Erythroblast (primary cell): Measurements from ENCODE around the gene PGPEP1.

Experiments
- GATA1 ChIP-seq: IDR thresholded peaks from 2 replicates; pipeline ENCODE4 v1.6.1; 2011; ENCODE audit warnings: low read depth, mild to moderate bottlenecking, control low read depth, low read length, moderate library complexity
- POLR2A ChIP-seq: IDR thresholded peaks from 2 replicates; pipeline ENCODE4 v1.6.1; 2011; ENCODE audit warnings: mild to moderate bottlenecking, low read length

DNA sequence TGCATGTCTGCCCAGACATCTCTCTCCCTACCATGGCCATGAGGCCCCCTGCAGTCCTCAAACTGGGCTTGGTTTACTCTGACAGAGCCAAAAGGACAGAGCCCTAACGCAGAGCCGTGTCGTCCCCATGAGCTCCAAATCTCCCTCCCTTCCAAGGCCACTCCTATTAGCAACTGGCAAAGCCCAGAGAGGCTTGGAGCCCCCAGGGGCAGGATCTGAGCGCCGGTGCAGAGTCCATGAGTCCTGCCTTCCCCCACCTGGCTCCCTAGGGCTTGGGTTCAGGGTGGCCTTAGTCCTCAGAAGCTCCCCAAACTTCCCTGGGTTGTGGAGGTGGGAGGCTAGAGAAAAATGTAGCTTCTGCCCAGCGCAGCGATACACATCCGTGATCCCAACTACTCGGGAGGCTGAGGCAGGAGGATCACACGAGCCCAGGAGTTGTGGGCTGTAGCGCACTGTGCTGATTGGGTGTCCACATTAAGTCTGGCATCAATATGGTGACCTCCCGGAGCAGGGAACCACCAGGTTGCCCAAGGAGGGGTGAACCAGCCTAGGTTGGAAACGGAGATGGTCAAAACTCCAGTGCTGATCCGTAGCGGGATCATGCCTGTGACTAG, 7.4 kb upstream of the PGPEP1 start:
- TF ChIP-seq POLR2A (no peak), GATA1 (no peak)
